Dendritic cell treated with granulocyte-macrophage colony-stimulating factor and Interleukin-4, amounts not matched to agents 40 ng/mL and 50 ng/mL, for 4 days (primary cell): Measurements from ENCODE around the gene ZNF750.

Experiments
- H3K27ac Mint-ChIP-seq: one replicate; pipeline ENCODE4 v1.8.0; 2022; ENCODE audit warnings: mild to moderate bottlenecking, mixed read lengths
- H3K27me3 Mint-ChIP-seq: one replicate; pipeline ENCODE4 v1.8.0; 2022; ENCODE audit warnings: mild to moderate bottlenecking, mixed read lengths
- H3K36me3 Mint-ChIP-seq: one replicate; pipeline ENCODE4 v1.8.0; 2022; ENCODE audit warnings: low read depth, mixed read lengths
- H3K4me1 Mint-ChIP-seq: one replicate; pipeline ENCODE4 v1.8.0; 2022; ENCODE audit warnings: low read depth, mixed read lengths
- H3K4me3 Mint-ChIP-seq: one replicate; pipeline ENCODE4 v1.8.0; 2022; ENCODE audit warnings: mild to moderate bottlenecking, moderate library complexity, mixed read lengths
- H3K9me3 Mint-ChIP-seq: one replicate; pipeline ENCODE4 v1.8.0; 2022; ENCODE audit warnings: mixed read lengths
- intact Hi-C: fragments of 100-400 bp; cut with micrococcal nuclease; formaldehyde crosslinking; loops from one replicate; pipeline ENCODE4 v1.15.0; 2022

ZNF750 gene

DNA sequence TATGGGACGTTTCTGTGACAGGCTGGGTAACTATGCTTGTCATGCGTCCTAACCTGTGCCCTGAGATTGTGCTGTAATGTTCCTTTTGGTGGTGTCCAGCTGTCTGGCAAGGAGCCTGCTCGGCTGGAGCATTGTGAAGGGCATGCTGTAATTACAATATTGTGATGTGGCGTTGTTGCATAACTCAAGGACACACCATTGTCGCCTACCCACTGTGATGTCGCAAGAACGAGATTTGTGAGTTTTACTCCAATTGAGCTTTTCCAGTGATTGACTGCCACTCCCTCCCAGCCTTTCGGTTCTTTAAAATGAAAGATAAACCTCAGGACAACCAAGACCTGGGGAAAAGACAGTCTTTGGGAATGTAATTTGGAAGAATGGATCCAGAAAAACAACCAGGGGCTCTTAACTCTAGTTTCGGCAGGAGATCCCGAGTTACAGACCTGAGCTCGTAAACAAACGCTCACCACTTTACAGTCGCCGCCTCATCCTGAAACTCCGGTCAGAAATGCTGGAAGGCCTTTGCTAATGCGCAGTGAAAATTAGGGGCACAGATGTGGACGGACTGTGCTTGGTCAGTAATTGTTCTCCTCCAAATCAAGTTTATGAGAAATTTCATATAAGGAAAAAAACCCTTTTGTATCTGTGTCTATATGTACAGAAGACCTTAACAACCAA, 1.3 kb downstream of the ZNF750 start:
- Mint-ChIP-seq H3K9me3 (no peaks in the 10 kb centered on the region), H3K27me3 (peaks cover 1% of the 10 kb centered on the region), H3K4me3 (no peak overlapping the region), H3K27ac (peak overlapping the region; percentile 81), H3K4me1 (peaks cover 38% of the 10 kb centered on the region), H3K36me3 (peaks cover 2% of the 10 kb centered on the region)
- intact Hi-C loops, result no loop called here

DNA sequence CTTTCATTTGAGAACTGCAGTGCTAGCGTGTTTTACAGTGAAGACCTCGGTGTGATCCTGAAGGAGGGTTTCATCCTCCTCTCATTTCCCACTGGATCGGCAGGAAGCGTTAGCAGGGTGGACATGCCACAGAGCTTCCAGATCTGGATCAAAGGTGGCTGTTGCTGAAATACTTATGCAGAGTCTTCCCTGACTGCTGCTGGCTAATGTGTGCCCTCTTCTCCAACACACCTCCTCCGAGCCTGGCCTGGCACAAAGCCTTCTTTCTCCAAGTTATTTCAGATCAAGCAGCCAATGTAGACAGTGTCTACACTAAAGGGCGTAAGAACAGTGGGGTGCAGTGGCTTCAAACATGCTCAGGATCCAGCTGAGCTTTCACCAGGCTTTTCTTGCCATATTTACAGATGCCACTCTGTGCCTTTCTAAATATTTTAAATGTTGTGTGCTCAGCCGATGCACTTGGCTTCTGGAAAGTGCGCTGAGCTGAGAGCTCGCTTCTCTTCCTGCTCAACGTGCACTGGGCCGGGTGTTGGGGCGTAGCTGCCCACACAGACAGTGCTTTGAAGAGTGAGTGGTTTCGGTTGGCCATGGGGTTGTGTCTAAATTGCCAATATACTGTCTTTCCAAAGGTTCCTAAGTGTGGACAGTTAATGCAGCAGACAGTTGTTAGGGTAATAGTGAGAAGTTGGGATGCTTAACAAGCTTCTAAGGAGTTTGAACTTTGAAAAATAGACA, 2.1 kb downstream of the ZNF750 start:
- intact Hi-C loops, result no loop called here
- Mint-ChIP-seq H3K9me3 (no peaks in the 10 kb centered on the region), H3K4me1 (peaks cover 38% of the 10 kb centered on the region), H3K36me3 (peaks cover 8% of the 10 kb centered on the region), H3K27me3 (peaks cover 1% of the 10 kb centered on the region), H3K4me3 (peak overlapping the region; percentile 58), H3K27ac (peak overlapping the region; percentile 81)

DNA sequence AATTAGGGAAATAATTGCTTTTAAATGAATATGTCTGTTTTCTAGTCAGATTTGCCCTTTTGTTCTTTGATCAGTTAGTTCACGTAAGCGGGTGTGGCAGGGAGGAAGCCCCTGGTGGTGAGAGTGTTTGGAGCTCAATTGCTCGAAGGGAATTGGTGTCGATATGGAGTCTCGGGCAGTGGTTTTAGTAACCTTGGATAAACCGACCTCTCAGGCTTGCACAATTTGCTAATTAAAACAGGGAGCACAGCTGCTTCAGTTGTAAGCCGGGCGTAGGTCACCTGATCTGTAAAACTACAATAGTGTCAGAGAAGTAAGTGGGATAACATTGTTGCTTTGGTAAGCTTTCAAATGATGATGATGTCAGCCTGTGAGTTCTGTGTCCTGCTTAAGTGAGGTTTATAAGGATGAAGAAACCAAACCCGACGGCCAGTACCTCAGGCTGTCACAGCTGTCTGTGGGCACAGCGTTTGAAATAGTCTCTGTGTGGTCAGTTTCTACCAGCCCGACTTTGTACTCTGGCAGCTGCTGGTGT, 2.9 kb downstream of the ZNF750 start:
- intact Hi-C loops, result no loop called here
- no peaks in the 10 kb centered on the region for H3K27me3 Mint-ChIP-seq
- H3K36me3 Mint-ChIP-seq, result peaks cover 12% of the 10 kb centered on the region
- H3K9me3 Mint-ChIP-seq, result no peaks in the 10 kb centered on the region
- H3K4me3 Mint-ChIP-seq, result no peak overlapping the region
- peaks cover 38% of the 10 kb centered on the region for H3K4me1 Mint-ChIP-seq
- peak overlapping the region; percentile 32 for H3K27ac Mint-ChIP-seq

DNA sequence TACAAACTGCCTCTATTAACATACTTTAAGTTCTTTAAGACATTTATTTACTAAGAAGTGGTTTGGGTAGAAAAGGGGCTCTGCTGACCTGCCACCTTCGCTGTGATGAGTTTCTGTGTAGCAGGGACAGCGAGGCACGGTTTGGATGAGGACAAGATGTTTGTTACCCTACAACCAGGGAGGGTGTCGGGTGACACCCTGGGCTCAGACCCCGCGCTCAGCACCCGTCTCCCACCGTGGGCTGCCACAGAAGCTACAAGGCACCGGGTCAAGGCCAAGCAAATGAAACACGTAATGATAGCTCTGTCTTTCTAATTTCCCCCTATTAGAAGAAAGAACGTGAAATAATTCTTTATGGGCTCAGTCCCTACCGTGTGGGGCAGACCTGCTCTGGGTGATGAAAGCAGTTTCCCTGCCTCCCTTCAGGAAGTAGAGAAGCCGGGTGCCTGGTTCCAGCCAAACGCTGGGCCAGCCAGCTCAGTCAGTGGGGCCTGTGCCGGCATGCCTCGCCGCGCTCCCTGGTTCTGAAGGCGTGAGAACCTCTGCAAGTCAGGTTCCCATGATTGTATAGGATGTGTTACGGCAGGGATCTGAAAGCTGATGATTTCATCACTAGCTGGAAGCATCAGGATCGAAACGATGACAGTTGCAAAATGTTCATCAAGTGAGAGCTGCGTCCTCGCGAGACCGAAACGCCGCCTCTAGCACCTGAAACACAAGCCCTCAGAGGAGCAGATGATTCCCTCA, 3.9 kb downstream of the ZNF750 start:
- no peak overlapping the region for H3K4me3 Mint-ChIP-seq

DNA sequence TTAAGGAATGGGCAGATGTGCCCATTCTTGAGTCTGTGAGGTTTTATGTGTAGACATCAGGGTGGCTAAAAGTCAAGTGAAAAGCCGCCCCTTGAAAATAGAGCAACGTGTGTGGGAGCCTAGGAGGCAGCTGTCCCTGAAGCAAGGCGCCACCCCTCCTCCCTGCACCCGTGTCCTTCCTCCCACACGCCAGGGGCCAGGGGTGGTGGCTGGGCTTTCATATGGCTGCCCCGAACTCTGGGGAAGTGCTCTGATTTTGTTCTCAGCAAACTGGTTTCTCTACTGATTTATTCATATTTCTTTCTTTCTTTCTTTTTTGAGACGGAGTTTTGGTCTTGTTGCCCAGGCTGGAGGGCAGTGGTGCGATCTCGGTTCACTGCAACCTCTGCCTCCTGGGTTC, 4.7 kb downstream of the ZNF750 start:
- peaks cover 28% of the 10 kb centered on the region for H3K36me3 Mint-ChIP-seq
- H3K4me3 Mint-ChIP-seq, result peak overlapping the region; percentile 13
- intact Hi-C loops, result no loop called here
- no peaks in the 10 kb centered on the region for H3K27me3 Mint-ChIP-seq
- peaks cover 38% of the 10 kb centered on the region for H3K4me1 Mint-ChIP-seq
- H3K9me3 Mint-ChIP-seq, result no peaks in the 10 kb centered on the region
- peak overlapping the region; percentile 45 for H3K27ac Mint-ChIP-seq

More for the DNA sequence above, 3.9 kb downstream of the ZNF750 start:
- intact Hi-C loops, result no loop called here
- Mint-ChIP-seq H3K27me3 (no peaks in the 10 kb centered on the region), H3K27ac (peak overlapping the region; percentile 45), H3K36me3 (peaks cover 20% of the 10 kb centered on the region), H3K4me1 (peaks cover 38% of the 10 kb centered on the region), H3K9me3 (no peaks in the 10 kb centered on the region)

DNA sequence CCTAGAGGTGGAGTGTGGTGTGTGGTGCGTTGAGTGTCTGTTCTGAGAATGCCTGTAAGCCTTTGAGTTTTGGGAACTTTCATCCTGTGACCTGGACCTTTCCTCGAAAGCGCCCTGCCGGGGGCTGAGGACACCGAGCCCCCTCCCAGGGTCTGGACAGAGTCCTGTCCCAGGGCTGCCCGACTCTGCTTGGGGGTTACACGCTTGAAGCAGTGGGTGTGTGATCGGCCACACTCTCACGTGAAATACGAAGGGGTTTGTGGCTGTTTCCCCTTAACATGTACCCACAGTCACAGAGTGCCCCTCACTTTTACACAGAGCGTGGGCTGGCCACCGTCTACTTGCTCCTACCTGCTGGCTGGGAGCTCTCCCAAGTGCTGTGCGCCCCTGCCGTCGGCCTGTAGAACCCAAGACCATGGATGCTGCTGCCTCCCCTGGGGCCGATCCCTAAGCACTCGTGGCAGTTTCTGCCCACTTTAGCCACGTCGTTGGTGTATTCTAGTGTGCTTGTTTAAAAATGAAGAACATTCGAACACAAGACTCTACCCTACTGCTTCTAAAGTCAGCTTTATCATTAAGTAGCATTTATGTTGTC, 6.8 kb downstream of the ZNF750 start:
- no peaks in the 10 kb centered on the region for H3K9me3 Mint-ChIP-seq

DNA sequence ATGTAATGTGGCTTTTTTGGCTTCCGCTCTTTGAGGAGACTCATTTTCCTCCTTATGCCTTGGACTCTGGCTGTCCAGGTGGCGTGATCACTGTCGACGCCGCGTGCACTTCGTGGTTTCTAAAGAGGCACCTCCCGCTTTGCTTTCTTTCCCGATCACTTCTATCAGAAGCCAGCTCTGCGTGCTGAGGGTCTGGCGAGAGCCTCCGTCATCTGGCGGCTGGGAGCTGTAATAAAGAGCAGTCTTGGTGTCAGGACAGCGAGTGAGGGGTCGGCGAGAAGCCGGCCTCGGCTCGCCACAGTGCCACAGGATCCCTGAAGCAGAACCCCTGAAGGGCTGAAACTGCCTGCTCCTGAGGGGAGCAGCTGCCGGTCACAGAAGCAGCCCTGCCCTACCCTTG, 7.4 kb downstream of the ZNF750 start:
- H3K4me3 Mint-ChIP-seq, result no peak overlapping the region
- no peaks in the 10 kb centered on the region for H3K9me3 Mint-ChIP-seq
- H3K36me3 Mint-ChIP-seq, result peaks cover 48% of the 10 kb centered on the region
- H3K4me1 Mint-ChIP-seq, result peaks cover 29% of the 10 kb centered on the region
- intact Hi-C loops, result no loop called here
- H3K27me3 Mint-ChIP-seq, result no peaks in the 10 kb centered on the region
- H3K27ac Mint-ChIP-seq, result no peak overlapping the region

More for the DNA sequence above, 6.8 kb downstream of the ZNF750 start:
- H3K27ac Mint-ChIP-seq, result no peak overlapping the region
- H3K27me3 Mint-ChIP-seq, result no peaks in the 10 kb centered on the region
- peaks cover 34% of the 10 kb centered on the region for H3K4me1 Mint-ChIP-seq
- peaks cover 42% of the 10 kb centered on the region for H3K36me3 Mint-ChIP-seq
- H3K4me3 Mint-ChIP-seq, result no peak overlapping the region
- intact Hi-C loops, result no loop called here

DNA sequence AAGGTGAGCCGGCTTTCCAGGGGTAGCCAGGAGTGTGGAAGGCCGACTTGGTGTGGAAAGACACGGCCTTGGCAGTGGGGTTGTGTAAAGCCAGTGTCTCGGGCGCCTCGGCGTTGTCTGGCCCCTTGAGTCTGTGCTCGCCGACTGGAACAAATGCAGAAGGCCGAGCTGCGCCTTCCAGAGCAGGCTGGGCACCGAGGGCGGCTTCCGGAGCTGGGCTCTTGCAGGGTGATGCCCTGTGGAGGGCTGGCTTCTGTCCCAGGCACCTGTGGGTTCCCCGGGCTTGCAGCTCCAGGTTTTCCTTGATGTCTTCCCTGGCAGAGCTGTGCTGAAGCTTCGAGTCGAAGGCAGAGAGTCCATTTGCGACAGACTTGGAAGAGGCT, 8.0 kb downstream of the ZNF750 start:
- Mint-ChIP-seq H3K27ac (no peak overlapping the region), H3K9me3 (no peaks in the 10 kb centered on the region), H3K27me3 (no peaks in the 10 kb centered on the region), H3K4me3 (no peak overlapping the region), H3K36me3 (peaks cover 53% of the 10 kb centered on the region), H3K4me1 (peaks cover 23% of the 10 kb centered on the region)
- intact Hi-C loops, result no loop called here

DNA sequence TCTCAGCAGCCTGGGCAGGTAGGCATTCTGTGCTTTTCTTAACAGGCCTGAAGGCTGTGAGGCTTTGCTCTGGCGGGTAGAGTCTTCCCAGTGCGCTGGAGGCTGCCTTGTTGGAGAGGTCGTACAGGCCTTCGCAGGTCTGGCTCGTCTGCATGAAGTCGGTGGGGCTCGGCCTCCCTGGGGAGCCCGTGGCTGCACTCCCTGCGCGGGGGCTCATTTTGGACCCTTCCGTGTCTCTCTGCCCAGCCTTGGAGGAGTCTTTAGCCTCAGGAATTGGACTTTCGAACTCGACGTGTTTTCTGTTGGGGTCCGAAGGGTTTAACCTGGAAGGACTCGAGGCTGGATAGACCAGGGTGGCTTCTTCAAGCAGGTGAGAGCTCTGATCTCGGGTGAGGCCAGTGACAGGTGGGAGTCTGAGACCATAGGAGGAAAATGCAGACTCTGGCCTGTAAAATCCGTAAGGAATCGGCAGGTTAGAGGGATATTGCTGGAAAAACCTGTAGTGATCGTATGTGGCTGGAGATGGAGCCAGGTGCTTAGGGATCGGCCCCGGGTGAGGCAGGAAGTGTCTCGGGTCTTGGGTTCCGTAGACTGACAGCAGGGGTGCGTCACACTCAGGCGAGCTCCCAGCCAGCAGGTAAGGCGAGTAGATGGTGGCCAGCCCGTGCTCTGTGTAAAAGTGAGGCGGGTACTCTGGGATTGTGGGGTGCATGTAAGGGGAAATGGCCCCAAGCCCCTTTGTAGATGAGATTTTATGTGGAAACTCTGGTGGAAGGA, 8.6 kb downstream of the ZNF750 start:
- H3K27me3 Mint-ChIP-seq, result no peaks in the 10 kb centered on the region
- H3K27ac Mint-ChIP-seq, result no peak overlapping the region
- no peak overlapping the region for H3K4me3 Mint-ChIP-seq
- no peaks in the 10 kb centered on the region for H3K9me3 Mint-ChIP-seq
- intact Hi-C loops, result no loop called here
- H3K4me1 Mint-ChIP-seq, result peaks cover 17% of the 10 kb centered on the region
- H3K36me3 Mint-ChIP-seq, result peaks cover 53% of the 10 kb centered on the region

DNA sequence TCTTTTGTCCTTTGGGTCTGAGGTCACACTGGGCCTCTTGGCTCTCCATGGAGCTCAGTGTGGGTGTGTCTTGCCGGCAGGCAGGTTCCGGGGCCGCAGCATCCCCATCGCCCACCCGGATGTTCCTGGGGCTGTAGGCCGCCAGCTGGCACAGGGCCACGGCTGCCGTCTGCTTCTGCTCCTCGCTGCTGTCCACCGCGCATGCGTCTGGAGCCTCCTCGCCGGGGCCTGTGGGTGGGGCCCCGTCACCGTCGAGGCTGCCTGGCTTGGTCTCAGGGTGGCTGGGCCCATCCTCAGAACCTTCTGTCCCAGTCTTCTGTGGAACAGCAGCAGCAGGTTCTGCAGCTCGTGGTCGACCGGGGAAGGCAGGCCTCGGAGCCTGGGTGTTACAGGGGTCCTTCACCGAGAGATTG, 9.6 kb downstream of the ZNF750 start:
- no peak overlapping the region for H3K27ac Mint-ChIP-seq
- H3K4me1 Mint-ChIP-seq, result peaks cover 7% of the 10 kb centered on the region
- H3K27me3 Mint-ChIP-seq, result no peaks in the 10 kb centered on the region
- H3K36me3 Mint-ChIP-seq, result peaks cover 53% of the 10 kb centered on the region
- H3K9me3 Mint-ChIP-seq, result no peaks in the 10 kb centered on the region
- no peak overlapping the region for H3K4me3 Mint-ChIP-seq
- intact Hi-C loops, result no loop called here

DNA sequence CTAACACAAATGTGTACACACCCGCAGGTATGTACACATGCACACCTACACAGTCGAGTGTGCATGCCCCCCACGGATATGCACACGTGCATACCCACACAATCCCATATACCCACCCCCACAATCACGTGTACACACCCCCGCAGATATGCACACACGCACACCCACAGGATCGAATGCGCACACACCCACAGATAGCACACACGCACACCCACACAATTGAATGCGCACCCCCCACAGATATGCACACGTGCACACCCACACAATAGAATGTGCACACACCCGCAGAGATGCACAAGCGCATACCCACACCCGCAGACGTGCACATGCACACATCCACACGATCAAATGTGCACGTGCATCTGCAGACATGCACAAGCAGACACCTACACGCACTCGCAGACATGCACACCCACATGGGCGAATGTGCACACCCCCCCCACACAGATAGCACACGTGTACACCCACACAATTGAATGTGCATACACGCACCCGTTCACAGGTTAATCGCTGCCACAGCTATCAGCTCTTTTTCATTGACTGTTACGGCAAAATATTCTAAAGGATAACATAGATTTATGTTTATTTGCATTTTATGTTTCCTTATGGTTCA, 10.8 kb downstream of the ZNF750 start:
- intact Hi-C loops, result no loop called here
- Mint-ChIP-seq H3K4me1 (no peaks in the 10 kb centered on the region), H3K4me3 (no peak overlapping the region), H3K27me3 (no peaks in the 10 kb centered on the region), H3K36me3 (peaks cover 53% of the 10 kb centered on the region), H3K9me3 (no peaks in the 10 kb centered on the region), H3K27ac (no peak overlapping the region)

DNA sequence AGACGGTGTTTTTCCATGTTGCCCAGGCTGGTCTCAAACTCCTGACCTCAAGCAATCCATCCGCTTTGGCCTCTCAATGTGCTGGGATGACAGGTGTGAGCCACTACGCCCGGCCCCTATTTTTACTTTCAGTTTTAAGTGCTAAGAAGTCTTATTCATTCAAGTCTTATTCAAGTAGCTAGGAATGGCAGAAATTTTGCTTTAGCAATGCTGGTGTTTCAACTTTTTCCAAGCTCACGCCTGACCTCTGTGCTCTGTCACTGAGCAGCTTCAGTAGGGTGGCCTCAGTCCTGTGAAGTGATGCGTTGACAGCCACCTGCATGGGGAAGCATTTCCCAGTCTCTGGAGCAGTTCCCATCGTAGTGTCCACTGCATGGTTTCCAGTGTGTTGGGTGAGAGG, 12.9 kb downstream of the ZNF750 start:
- H3K9me3 Mint-ChIP-seq, result no peaks in the 10 kb centered on the region
- no peaks in the 10 kb centered on the region for H3K27me3 Mint-ChIP-seq
- no peak overlapping the region for H3K4me3 Mint-ChIP-seq
- intact Hi-C loops, result no loop called here
- no peak overlapping the region for H3K27ac Mint-ChIP-seq
- no peaks in the 10 kb centered on the region for H3K4me1 Mint-ChIP-seq
- H3K36me3 Mint-ChIP-seq, result peaks cover 52% of the 10 kb centered on the region

DNA sequence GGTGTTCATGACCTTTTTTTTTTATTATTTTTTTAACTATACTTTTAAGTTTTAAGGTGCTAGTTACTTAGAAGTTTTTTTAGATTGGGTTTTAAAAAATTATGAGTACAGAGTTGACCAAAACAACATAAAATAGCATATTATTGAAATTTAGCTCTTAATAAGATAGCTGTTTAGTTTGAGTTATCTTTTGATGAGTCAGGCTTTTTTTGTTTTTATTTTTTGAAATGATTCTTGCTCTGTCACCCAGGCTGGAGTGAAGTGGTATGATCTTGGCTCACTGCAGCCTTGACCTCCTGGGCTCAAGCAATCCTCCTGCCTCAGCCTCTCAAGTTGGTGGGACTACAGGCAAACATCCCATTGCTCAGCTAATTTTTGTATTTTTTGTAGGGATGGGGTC, 13.6 kb downstream of the ZNF750 start:
- H3K27me3 Mint-ChIP-seq, result no peaks in the 10 kb centered on the region
- peaks cover 49% of the 10 kb centered on the region for H3K36me3 Mint-ChIP-seq
- H3K4me3 Mint-ChIP-seq, result no peak overlapping the region
- no peaks in the 10 kb centered on the region for H3K4me1 Mint-ChIP-seq
- H3K9me3 Mint-ChIP-seq, result no peaks in the 10 kb centered on the region
- intact Hi-C loops, result no loop called here
- no peak overlapping the region for H3K27ac Mint-ChIP-seq
